ENCODE data around the gene ZNF345.

The ZNF345 gene

GRCh38 chr19:36894849-36895383, 44.2 kb downstream of the ZNF345 start:
- no peak for TF ChIP-seq POLR2AphosphoS5 (IDR thresholded peaks at IDR 0.05; ENCODE audit: borderline replicate concordance, low read depth, low read length)
- no peak for TF ChIP-seq FOXP2 (optimal IDR thresholded peaks at IDR 0.05; ENCODE audit: control extremely low read depth, extremely low read length, insufficient read depth)
- no peak for TF ChIP-seq EZH2 (IDR thresholded peaks at IDR 0.05)
- no peak overlapping the region for H3K27ac ChIP-seq
- H3K9me3 ChIP-seq (ENCODE audit: low read depth, low read length), result peaks cover 25% of the 10 kb centered on the region; the same call in 1 of the 2 replicates
- peaks cover 11% of the 10 kb centered on the region; the same call in 1 of the 2 replicates for H3K36me3 ChIP-seq (ENCODE audit: insufficient read depth, low read length)
- DNase-seq (ENCODE audit: low read depth, low spot score), result no peak
- H3K4me3 ChIP-seq, result no peak overlapping the region
- no peak overlapping the region for H3K9ac ChIP-seq (ENCODE audit: insufficient read length)

GRCh38 chr19:36898422-36898821, 47.7 kb downstream of the ZNF345 start:
- TF ChIP-seq FOXP2 (optimal IDR thresholded peaks at IDR 0.05; ENCODE audit: control extremely low read depth, extremely low read length, insufficient read depth), result no peak
- TF ChIP-seq EZH2 (IDR thresholded peaks at IDR 0.05), result no peak
- Histone ChIP-seq H3K36me3 (ENCODE audit: insufficient read depth, low read length) (peaks cover 5% of the 10 kb centered on the region; the same call in 1 of the 2 replicates), H3K4me3 (no peak overlapping the region), H3K9me3 (ENCODE audit: low read depth, low read length) (peaks cover 18% of the 10 kb centered on the region; the same call in 1 of the 2 replicates), H3K9ac (ENCODE audit: insufficient read length) (no peak overlapping the region), H3K27ac (no peak overlapping the region)
- no peak for DNase-seq (ENCODE audit: low read depth, low spot score)

- peak within 1 kb of the TSS; percentile 81 for H3K9ac ChIP-seq (ENCODE audit: insufficient read length)
- H3K27ac ChIP-seq, result peak within 1 kb of the TSS; percentile 78
- peaks cover 6% of the 10 kb centered on the region; the same call in 1 of the 2 replicates for H3K9me3 ChIP-seq (ENCODE audit: low read depth, low read length)
- no peak for TF ChIP-seq FOXP2 (optimal IDR thresholded peaks at IDR 0.05; ENCODE audit: control extremely low read depth, extremely low read length, insufficient read depth)
- TF ChIP-seq POLR2AphosphoS5 (IDR thresholded peaks at IDR 0.05; ENCODE audit: borderline replicate concordance, low read depth, low read length), result peak; percentile 50; the same call in 1 of the 2 replicates
- peaks cover 16% of the 10 kb centered on the region for H3K36me3 ChIP-seq (ENCODE audit: insufficient read depth, low read length)
- H3K4me3 ChIP-seq, result peak within 1 kb of the TSS; percentile 83
- DNase-seq (ENCODE audit: low read depth, low spot score), result peak; percentile 55
These were observed 65.5 kb downstream of the ZNF345 start, which contains the start of the genes ZNF568 and ZNF829 for GRCh38 chr19:36915992-36916830. ZNF568 (plus strand) TSS chr19:36916332; CDS start chr19:36922771, 6,439 bp downstream. ZNF829 (minus strand) TSS chr19:36916291; CDS start chr19:36915167, 1,124 bp downstream.

GRCh38 chr19:36916991-36917390, 66.3 kb downstream of the ZNF345 start:
- no peak for DNase-seq (ENCODE audit: low read depth, low spot score)
- Histone ChIP-seq H3K9me3 (ENCODE audit: low read depth, low read length) (peaks cover 6% of the 10 kb centered on the region; the same call in 1 of the 2 replicates), H3K27ac (no peak overlapping the region), H3K4me3 (peak overlapping the region; percentile 83), H3K9ac (ENCODE audit: insufficient read length) (peak overlapping the region; percentile 81), H3K36me3 (ENCODE audit: insufficient read depth, low read length) (peaks cover 16% of the 10 kb centered on the region)
- TF ChIP-seq FOXP2 (optimal IDR thresholded peaks at IDR 0.05; ENCODE audit: control extremely low read depth, extremely low read length, insufficient read depth), result no peak
- no peak for TF ChIP-seq POLR2AphosphoS5 (IDR thresholded peaks at IDR 0.05; ENCODE audit: borderline replicate concordance, low read depth, low read length)
- no peak for TF ChIP-seq EZH2 (IDR thresholded peaks at IDR 0.05)

GRCh38 chr19:36918090-36918489, 67.4 kb downstream of the ZNF345 start:
- Histone ChIP-seq H3K4me3 (no peak overlapping the region), H3K9me3 (ENCODE audit: low read depth, low read length) (peaks cover 6% of the 10 kb centered on the region; the same call in 1 of the 2 replicates), H3K9ac (ENCODE audit: insufficient read length) (no peak overlapping the region), H3K36me3 (ENCODE audit: insufficient read depth, low read length) (peaks cover 16% of the 10 kb centered on the region), H3K27ac (no peak overlapping the region)
- DNase-seq (ENCODE audit: low read depth, low spot score), result no peak
- TF ChIP-seq FOXP2 (optimal IDR thresholded peaks at IDR 0.05; ENCODE audit: control extremely low read depth, extremely low read length, insufficient read depth) (no peak), POLR2AphosphoS5 (IDR thresholded peaks at IDR 0.05; ENCODE audit: borderline replicate concordance, low read depth, low read length) (no peak), EZH2 (IDR thresholded peaks at IDR 0.05) (no peak)
